ENCODE results near the gene EFTUD2.

- TF ChIP-seq CTCF (IDR thresholded peaks at IDR 0.05 in 2 of 3, conservative IDR thresholded peaks at IDR 0.05 in 1 of 3; ENCODE audit: borderline replicate concordance in 1 of 3, insufficient read depth in 1 of 3, low read depth in 2 of 3, low read length in 2 of 3) (no peak), MAX (IDR thresholded peaks at IDR 0.05) (no peak), RAD21 (IDR thresholded peaks at IDR 0.05; ENCODE audit: low read depth) (no peak), POLR2AphosphoS5 (IDR thresholded peaks at IDR 0.05; ENCODE audit: low read depth, low read length) (no peak), EZH2 (IDR thresholded peaks at IDR 0.05) (no peak)
Measured at GRCh38 chr17:44908761-44909326, 9.6 kb upstream of the EFTUD2 start.
